SIG-M5 (cell line): Measurements from ENCODE around the gene CCDC33.

Source experiments
- DNase-seq: peaks from one replicate; lab custom pipeline; 2025; lab: John Stamatoyannopoulos, UW

The CCDC33 gene

GRCh38 chr15:74259292-74259648 is 23.1 kb downstream of the CCDC33 start:
- no peak for DNase-seq

- DNase-seq, result no peak
Measured at GRCh38 chr15:74259821-74260607, 23.9 kb downstream of the CCDC33 start.

- DNase-seq, result no peak
Measured at GRCh38 chr15:74261041-74261440, 24.9 kb downstream of the CCDC33 start.

- no peak for DNase-seq
Measured at GRCh38 chr15:74261685-74262084, 25.6 kb downstream of the CCDC33 start.

- no peak for DNase-seq
Measured at GRCh38 chr15:74262151-74262550, 26.0 kb downstream of the CCDC33 start.

GRCh38 chr15:74262625-74263024 is 26.5 kb downstream of the CCDC33 start:
- no peak for DNase-seq

GRCh38 chr15:74263466-74263865 is 27.3 kb downstream of the CCDC33 start:
- no peak for DNase-seq

- no peak for DNase-seq
Measured at GRCh38 chr15:74264081-74264501, 28.0 kb downstream of the CCDC33 start.

DNA sequence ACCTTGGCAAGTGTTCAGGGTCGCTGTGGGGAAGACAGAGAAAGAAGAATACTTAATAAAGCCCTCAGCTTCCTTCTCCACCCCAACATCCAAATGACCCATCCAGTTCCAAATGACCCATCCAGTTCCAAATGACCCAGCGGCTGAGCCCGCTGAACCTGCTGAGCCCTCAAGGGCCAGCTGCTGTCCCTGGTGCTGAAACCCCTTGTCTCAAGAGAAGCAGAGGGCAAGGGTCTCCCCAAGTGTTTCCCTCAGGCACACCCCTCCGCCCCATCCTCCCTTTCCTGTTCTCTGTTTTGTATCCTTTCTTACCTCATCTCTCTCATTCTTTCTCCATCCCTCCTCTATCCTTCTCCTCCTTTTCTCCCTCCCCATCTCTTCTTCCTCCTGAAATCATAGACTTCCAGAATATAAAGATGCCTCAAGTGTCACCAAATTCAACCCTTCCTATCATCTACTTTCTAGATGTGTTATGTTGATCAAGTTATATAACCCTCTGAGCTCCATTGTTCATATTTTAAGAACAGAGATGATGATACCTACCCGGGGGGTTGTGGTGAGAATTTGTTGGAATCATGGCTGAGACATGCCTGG is 29.0 kb downstream of the CCDC33 start:
- no peak for DNase-seq

- no peak for DNase-seq
Measured at GRCh38 chr15:74268020-74268419, 31.9 kb downstream of the CCDC33 start.

GRCh38 chr15:74269362-74270035 is 33.4 kb downstream of the CCDC33 start:
- DNase-seq, result no peak

DNA sequence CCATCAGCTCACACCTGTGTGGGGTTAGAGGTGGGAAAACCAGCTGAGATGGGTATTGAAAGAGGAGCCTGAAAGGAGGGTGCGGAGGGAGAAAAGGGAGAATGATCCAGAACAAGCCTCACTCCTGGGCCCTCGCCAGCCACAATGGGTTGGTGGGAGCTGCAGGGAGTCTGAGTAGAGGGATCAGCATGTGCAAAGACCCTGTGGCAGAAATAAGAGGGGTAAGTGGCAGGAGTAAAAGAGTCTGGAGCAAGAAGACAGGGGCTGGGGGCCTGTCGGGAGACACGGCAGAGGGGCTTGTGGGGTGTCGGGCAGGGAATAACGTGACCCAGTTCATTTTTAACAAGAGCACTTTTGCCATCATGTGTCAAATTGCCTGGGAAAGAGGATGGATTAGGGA is 34.0 kb downstream of the CCDC33 start:
- no peak for DNase-seq

DNA sequence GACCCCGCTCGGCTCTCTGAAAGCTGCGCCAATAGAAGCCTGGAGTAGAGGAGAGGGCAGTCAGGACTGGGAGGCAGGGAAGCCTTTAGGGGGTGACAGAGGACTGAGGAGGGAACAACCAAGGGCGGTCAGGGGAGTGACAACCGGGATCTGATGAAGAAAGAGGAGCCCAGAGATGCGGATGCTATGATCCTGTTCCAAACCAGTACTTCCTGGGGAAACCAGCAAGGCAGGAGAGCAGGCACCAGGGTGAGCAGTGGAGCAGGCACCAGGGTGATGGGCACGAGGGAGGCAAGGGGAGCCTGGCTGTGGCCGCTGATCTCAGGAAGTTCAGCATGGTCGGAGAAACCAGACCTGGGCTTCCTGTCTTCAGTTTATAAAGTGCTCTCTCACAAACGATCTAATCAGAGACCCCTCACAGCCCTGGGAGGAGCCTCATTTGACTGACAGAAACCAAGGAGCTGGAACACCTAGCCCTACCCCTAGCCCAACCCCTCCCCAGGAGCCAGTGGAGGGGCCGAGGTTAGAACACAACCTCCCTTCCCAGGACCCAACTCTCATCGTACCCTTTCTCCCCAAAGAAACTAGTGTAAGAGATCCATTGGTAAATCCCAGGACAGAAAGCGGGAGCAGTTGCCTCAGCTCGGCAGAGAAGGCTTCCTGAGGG is 34.9 kb downstream of the CCDC33 start:
- DNase-seq, result no peak

GRCh38 chr15:74272812-74273211 is 36.7 kb downstream of the CCDC33 start:
- DNase-seq, result no peak

DNA sequence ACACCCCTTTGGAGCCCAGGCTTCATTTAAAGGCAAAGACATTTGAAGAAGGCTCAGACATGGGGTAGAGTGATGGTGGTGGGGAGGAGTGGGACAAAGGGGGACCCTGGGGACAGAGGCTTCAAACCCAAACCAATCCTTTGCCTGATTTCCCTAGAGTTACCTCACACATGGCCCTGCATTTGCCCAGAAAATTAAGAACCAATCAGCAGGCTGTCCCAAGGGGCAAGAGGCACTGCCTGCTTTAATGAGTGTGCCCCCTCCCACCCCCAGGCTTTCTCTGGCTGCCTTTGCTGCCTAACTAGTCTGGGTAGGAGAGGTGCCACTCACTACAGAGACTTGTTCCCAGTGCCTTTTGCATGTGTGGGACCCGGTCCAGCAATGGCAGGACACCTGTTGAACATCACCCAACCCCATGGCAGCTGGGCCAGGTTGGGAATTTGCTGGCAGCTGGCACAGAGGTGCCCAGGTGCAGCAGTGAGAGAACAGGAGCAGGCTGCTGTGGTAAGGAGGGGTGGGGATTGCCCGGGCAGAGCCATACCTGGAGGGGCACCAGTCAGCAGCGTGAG is 38.4 kb downstream of the CCDC33 start:
- DNase-seq, result no peak

DNA sequence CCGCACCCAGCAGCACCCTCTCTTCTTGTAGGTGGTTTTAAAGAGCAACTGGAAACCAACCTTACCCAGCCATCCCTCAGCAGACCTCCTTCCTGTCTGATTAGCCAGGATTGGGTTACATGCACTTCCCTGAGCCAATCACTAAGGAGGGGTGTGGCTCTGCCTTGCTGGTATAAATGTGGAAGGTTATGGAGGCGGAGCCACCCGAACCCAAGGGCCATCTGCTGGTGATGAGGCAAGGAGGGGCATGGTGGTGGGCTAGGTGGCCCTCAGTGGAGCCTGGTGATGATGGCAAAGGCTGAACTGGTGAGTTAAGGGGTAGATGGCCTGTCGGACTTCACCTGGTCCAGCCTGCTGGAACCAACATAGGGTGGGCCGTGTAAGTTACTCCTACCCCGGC is 39.8 kb downstream of the CCDC33 start:
- DNase-seq, result no peak

- DNase-seq, result no peak
Measured at GRCh38 chr15:74276560-74276959, 40.4 kb downstream of the CCDC33 start.

DNA sequence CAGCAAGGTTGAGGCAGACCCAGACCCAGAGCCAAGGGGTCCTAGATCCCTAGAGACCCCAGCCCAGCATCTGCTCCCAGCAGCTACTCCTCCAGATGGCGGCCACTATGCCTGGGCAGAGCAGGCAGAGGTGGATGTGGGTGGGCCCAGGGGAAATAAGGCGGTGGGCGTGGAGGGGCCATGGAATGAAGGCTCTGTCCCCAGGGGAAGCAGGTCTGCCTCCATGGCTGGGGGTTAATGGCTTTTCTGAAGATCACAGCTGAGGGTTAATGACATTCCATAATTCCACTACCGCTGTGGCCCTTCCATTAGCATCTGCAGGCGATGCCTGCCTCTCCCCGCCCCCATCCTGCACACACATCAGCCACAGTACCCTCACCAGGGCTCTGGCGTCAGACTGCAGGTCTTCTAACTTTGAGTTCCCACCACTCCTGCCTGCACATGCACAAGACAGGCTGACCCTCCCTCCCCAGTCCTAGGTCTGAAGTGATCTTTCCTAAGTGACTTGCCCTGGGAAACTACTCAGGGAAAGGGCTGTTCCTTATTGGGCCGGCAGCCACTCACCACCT is 41.2 kb downstream of the CCDC33 start:
- no peak for DNase-seq

DNA sequence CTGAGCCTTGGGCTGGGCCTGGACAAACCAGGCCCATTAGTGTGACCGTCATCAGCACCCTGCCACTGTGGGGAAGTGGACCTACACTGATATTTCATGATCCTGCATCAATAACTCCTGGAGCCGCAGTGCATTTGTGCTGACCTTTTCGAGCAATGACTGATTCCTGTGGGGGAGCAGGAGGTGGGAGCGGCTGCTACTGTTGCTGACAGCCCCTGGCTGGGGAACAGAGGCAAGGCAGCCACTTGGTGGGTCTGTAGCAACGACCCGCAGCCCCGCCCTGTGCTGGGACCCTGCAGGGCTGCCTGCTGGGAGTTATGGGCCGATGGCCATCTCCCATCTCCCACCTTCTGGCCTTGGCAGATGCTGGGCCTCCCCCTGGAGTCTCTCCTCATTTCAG is 42.1 kb downstream of the CCDC33 start:
- DNase-seq, result no peak

DNA sequence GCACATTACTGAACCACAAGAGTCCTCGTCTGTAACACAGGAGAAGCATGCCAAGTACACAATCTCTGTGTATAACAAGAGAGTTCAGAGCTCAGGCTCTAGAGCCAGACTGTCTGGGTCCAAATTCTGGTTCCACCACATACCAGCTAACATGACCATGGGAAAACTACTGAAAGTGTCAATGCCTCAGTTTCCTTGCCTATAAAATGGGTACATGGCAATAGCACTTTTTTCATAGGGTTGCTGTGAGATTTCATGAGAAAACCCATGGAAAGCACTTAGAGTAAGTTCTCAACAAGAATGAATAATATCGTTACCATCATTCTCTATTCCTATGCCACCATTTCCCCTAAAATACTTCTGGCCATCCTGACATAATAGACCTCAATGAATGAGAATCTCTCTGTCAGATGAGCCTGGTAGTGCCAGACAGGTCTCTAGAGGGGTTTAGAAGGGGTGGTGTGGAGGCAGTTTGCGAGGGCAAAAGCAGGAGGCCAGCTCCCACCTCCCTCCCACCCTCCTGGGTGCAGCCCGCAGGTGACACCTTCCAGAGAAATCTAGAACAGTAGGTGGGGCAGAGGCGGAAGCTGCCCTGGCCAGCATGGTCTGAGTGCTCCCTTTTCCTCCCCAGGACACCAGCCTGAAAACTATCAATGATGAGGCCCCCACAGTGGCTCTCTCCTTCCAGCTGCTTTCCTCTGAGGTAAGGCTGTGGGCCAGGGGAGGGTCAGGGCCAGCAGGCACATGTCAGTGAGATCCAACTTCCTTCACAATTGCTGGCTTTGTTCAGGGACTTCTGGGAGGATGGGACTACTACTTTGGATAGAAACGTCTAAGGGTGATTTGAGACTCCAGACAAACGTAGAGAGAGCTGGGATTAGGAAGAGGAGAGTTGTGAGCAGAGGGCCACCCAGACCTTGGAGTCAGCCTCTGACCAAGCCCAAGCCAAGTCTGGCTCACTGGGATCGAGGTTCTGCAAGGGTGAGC is 45.3 kb downstream of the CCDC33 start:
- no peak for DNase-seq

DNA sequence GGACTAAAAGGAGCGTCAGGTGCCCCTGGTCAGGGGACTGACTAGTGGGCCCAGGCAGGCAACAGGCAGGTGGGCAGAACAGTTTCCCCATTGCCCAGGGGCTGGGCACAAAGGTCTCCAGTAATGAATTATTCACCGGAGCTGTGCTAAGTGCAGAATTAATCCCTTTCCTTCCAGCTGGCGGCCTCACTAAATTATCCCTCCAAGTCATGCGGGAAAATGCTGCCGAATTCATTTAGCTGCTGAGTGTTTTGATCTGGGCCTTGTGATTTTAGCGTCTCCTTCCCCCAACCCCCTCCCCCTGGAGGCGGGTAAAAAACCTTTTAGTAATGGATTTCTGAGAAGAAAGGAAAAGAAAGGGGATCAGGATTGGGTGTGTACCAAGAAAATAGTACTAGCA is 47.2 kb downstream of the CCDC33 start:
- no peak for DNase-seq
